Neural progenitor cell (in vitro differentiated cells): ENCODE measurements around the gene ATP6V1B1.

ENCODE experiments used
- EZH2 ChIP-seq: fragments of 200-600 bp; sonication (generic); IDR thresholded peaks from 2 replicates; pipeline ENCODE4 v1.6.1; 2017; ENCODE audit warnings: antibody characterized with exemption, mild to moderate bottlenecking, moderate library complexity
- EZH2phosphoT487 ChIP-seq: fragments of 200-600 bp; sonication (generic); IDR thresholded peaks from 2 replicates; pipeline ENCODE4 v1.6.1; 2017; ENCODE audit warnings: antibody characterized with exemption
- TF ChIP-seq, protein P1 (sequence below): fragments of 200-600 bp; sonication (generic); IDR thresholded peaks from 2 replicates; pipeline ENCODE4 v1.5.1; 2017; ENCODE audit warnings: antibody characterized with exemption, mild to moderate bottlenecking

DNA sequence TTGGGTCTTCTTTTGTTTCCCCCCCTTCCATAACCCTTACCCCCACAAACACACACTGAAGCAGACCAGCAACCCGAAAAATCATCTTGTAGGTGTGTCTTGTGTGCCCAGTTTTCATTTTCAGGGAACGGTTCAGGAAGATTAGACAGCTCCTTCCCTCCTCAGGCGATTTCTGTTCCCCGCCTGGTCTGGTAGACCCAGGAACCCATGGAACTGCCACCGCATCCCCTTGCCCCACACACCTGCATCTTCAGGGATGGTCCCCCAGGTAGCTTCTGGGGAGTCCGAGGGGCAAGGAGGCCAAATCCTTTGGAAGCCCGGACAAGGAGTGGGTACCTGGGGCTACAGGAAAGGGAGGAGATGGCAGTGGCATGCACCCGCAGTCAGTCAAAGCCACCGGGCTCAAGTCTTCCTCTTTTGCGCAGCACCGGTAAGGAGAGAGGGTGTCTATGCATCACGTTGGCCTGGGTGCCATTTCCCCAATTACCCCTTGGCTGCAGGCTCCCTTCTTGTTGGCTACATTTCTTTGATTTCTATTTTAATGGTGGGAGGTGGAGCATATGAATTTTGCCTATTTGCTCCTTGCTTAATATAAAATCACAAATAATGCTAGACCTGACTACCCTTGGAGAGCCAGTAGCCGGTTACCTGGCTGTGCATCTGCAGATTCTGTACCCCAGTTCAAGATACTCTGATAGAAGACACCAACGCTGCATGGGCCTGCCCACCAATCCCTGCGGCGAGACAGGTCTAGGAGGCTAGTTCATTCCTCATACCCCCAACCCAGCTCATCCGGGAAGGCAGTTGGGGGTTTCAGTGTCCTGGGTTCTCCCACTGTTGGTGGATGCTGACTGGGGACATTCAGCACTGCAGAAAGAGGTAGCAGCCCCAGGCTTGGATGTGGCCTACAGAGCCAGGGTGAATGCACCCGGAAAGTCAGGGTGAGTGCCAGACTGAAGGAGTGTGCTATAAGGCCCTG lies 30.0 kb upstream of the ATP6V1B1 start:
- TF ChIP-seq EZH2: peak; percentile 76
- TF ChIP-seq, protein P1, sequence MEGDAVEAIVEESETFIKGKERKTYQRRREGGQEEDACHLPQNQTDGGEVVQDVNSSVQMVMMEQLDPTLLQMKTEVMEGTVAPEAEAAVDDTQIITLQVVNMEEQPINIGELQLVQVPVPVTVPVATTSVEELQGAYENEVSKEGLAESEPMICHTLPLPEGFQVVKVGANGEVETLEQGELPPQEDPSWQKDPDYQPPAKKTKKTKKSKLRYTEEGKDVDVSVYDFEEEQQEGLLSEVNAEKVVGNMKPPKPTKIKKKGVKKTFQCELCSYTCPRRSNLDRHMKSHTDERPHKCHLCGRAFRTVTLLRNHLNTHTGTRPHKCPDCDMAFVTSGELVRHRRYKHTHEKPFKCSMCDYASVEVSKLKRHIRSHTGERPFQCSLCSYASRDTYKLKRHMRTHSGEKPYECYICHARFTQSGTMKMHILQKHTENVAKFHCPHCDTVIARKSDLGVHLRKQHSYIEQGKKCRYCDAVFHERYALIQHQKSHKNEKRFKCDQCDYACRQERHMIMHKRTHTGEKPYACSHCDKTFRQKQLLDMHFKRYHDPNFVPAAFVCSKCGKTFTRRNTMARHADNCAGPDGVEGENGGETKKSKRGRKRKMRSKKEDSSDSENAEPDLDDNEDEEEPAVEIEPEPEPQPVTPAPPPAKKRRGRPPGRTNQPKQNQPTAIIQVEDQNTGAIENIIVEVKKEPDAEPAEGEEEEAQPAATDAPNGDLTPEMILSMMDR: no peak
- peak; percentile 7 for TF ChIP-seq EZH2phosphoT487
